HepG2 (cell line): ENCODE measurements around the gene SBNO1. TPM values are rescaled to one million over a fixed set of nuclear protein-coding genes. Genes with fewer than 3 reads are reported as not detected.

Experiments
- ATF1 ChIP-seq: IDR thresholded peaks from 2 replicates; pipeline ENCODE4 v1.6.1; 2016; ENCODE audit warnings: mild to moderate bottlenecking, control low read depth
- CEBPG ChIP-seq: IDR thresholded peaks from 2 replicates; pipeline ENCODE4 v1.6.1; 2016
- DRAP1 ChIP-seq: IDR thresholded peaks from 2 replicates; pipeline ENCODE4 v1.6.1; 2016; ENCODE audit warnings: missing genetic modification reagents, missing compliant biosample characterization
- FOXC1 ChIP-seq: sonication (generic); formaldehyde crosslinking; IDR thresholded peaks from 2 replicates; pipeline ENCODE4 v1.8.0; 2022; ENCODE audit warnings: mild to moderate bottlenecking, missing genetic modification reagents, borderline replicate concordance
- GLI4 ChIP-seq: sonication (generic); formaldehyde crosslinking; IDR thresholded peaks from 2 replicates; pipeline ENCODE4 v1.5.1; 2020; ENCODE audit warnings: missing genetic modification reagents, mild to moderate bottlenecking, moderate library complexity, borderline replicate concordance
- HOXA3 ChIP-seq: sonication (generic); formaldehyde crosslinking; IDR thresholded peaks from 2 replicates; pipeline ENCODE4 v1.5.0; 2020; ENCODE audit warnings: missing genetic modification reagents
- KLF16 ChIP-seq, 2 experiments: sonication (generic) in 1 of 2; formaldehyde crosslinking in 1 of 2; IDR thresholded peaks; 2 replicates each; pipeline versions ENCODE4 v1.6.1 to v1.8.0; 2016 to 2023; ENCODE audit warnings: missing genetic modification reagents in 2 of 2, missing compliant biosample characterization in 1 of 2
- MLX ChIP-seq: IDR thresholded peaks from 2 replicates; pipeline ENCODE4 v1.6.1; 2016
- MZF1 ChIP-seq: sonication (generic); formaldehyde crosslinking; IDR thresholded peaks from 2 replicates; pipeline ENCODE4 v1.8.1; 2023; ENCODE audit warnings: mild to moderate bottlenecking, missing genetic modification reagents, borderline replicate concordance
- NR0B2 ChIP-seq: sonication (generic); formaldehyde crosslinking; IDR thresholded peaks from 2 replicates; pipeline ENCODE4 v1.4.0; 2020; ENCODE audit warnings: mild to moderate bottlenecking, missing genetic modification reagents
- NR2F1 ChIP-seq, 2 experiments: fragments of 450-650 bp in 1 of 2; formaldehyde crosslinking in 1 of 2; IDR thresholded peaks; 2 replicates each; pipeline versions ENCODE4 v1.5.0 to v1.6.1; 2016 to 2020; ENCODE audit warnings: mild to moderate bottlenecking in 1 of 2, missing compliant biosample characterization in 1 of 2, missing genetic modification reagents in 1 of 2, moderate library complexity in 1 of 2
- TFDP2 ChIP-seq: sonication (generic); formaldehyde crosslinking; IDR thresholded peaks from 2 replicates; pipeline ENCODE4 v1.4.0; 2020; ENCODE audit warnings: missing genetic modification reagents
- ZBTB10 ChIP-seq: sonication (generic); formaldehyde crosslinking; IDR thresholded peaks from 2 replicates; pipeline ENCODE4 v1.4.0; 2020; ENCODE audit warnings: missing genetic modification reagents, borderline replicate concordance
- ZFP36L1 ChIP-seq: sonication (generic); formaldehyde crosslinking; IDR thresholded peaks from 2 replicates; pipeline ENCODE4 v1.8.0; 2022; ENCODE audit warnings: mild to moderate bottlenecking, missing genetic modification reagents, moderate library complexity
- ZFP36L2 ChIP-seq: sonication (generic); formaldehyde crosslinking; IDR thresholded peaks from 2 replicates; pipeline ENCODE4 v1.4.0; 2020; ENCODE audit warnings: missing genetic modification reagents
- ZNF362 ChIP-seq: sonication (generic); formaldehyde crosslinking; IDR thresholded peaks from 2 replicates; pipeline ENCODE4 v1.4.0; 2020; ENCODE audit warnings: missing genetic modification reagents, mild to moderate bottlenecking, borderline replicate concordance
- ZNF530 ChIP-seq: sonication (generic); formaldehyde crosslinking; IDR thresholded peaks from 2 replicates; pipeline ENCODE4 v1.5.0; 2020; ENCODE audit warnings: low read depth, mild to moderate bottlenecking, missing genetic modification reagents
- ZNF572 ChIP-seq: sonication (generic); formaldehyde crosslinking; IDR thresholded peaks from 2 replicates; pipeline ENCODE4 v1.5.1; 2020; ENCODE audit warnings: mild to moderate bottlenecking, missing genetic modification reagents
- ZNF761 ChIP-seq: sonication (generic); formaldehyde crosslinking; conservative IDR thresholded peaks from 2 replicates; pipeline ENCODE4 v1.4.0; 2020; ENCODE audit warnings: mild to moderate bottlenecking, missing genetic modification reagents
- ZNF768 ChIP-seq: sonication (generic); formaldehyde crosslinking; IDR thresholded peaks from 2 replicates; pipeline ENCODE4 v1.4.0; 2020; ENCODE audit warnings: missing genetic modification reagents
- ZUFSP ChIP-seq: sonication (generic); formaldehyde crosslinking; IDR thresholded peaks from 2 replicates; pipeline ENCODE4 v1.9.0; 2021; ENCODE audit warnings: missing genetic modification reagents, mild to moderate bottlenecking, borderline replicate concordance
- polyA plus RNA-seq, 8 experiments: library from polyadenylated mRNA; depleted of rRNA in 3 of 8; stranded (reverse) in 7 of 8; unstranded in 1 of 8; fragments of >200 nt; fragmentation: Illumina TruSeq in 4 of 8; extraction: Trizol in 4 of 8; gene quantifications; 2 replicates each; pipeline versions ENCODE4 v1.2.1 to v1.2.3, GENCODE V29; 2011 to 2016; ENCODE audit warnings: low read depth in 4 of 8, missing spikeins in 1 of 8, mixed read lengths in 1 of 8; ENCODE audit not compliant: insufficient read depth in 1 of 8
- total RNA-seq, 5 experiments: library from RNA; depleted of rRNA; stranded (reverse); fragments of >200 nt; fragmentation: Illumina TruSeq; extraction: Trizol; gene quantifications; 2 replicates each; pipeline ENCODE4 v1.2.3, GENCODE V29; 2016; ENCODE audit warnings: low read depth in 1 of 5

The SBNO1 gene
- total and polyA plus RNA-seq, 2 of the 13 experiments (the other 11 are each of a cell fraction or from before 2014, with no cell fraction given), result 10.9 to 40.2 TPM

GRCh38 chr12:123293178-123293760 is 71.4 kb downstream of the SBNO1 start (continued):
- TF ChIP-seq ZUFSP (CRISPR knock-in tag) (no peak), KLF16 (CRISPR knock-in tag; IDR thresholded peaks at IDR 0.05) (no peak), TFDP2 (CRISPR knock-in tag) (0 out of 2 replicates have a peak, but pooled peaks have one; percentile 14), ZNF362 (CRISPR knock-in tag) (peak; percentile 83; the same call in 1 of the 2 replicates), ZNF768 (peak; percentile 68), HOXA3 (CRISPR knock-in tag) (peak; percentile 65; the same call in 1 of the 2 replicates), FOXC1 (CRISPR knock-in tag) (0 out of 2 replicates have a peak, but pooled peaks have one; percentile 24), ATF1 (CRISPR knock-in tag) (no peak), ZBTB10 (CRISPR knock-in tag) (peak; percentile 80; the same call in 1 of the 2 replicates), NR0B2 (CRISPR knock-in tag) (no peak), CEBPG (CRISPR knock-in tag) (peak; percentile 72; the same call in 1 of the 2 replicates), ZFP36L1 (CRISPR knock-in tag) (no peak), GLI4 (CRISPR knock-in tag) (no peak), NR2F1 (CRISPR knock-in tag; IDR thresholded peaks at IDR 0.05) (no peak), DRAP1 (CRISPR knock-in tag) (peak; percentile 28; the same call in 1 of the 2 replicates), ZNF530 (CRISPR knock-in tag) (no peak), MZF1 (no peak), ZFP36L2 (no peak), ZNF572 (CRISPR knock-in tag) (no peak), ZNF761 (0 out of 2 replicates have a peak, but pooled peaks have one; percentile 50), MLX (CRISPR knock-in tag) (peak; percentile 83)
